ENCODE results near the gene PPFIBP2.

DNA sequence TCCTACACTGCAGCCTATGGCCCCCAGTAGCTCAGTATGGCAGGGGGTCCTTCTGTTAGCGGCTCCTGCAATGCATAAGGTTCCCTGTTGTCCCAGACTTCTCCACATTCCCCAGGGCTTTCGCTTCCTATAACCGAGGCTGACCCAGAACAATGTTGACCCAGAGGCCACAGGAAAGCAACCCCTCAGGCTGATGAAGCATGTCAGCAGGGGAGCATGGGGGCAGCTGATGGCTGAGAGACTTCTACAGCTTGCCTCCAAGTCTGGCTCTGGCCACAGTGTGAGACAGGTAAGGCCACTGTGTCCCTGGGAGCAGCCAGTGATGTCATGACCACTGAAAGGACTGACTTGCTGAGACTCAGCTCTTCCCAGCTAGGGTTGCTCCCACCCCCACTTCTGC, 12.5 kb upstream of the PPFIBP2 start:
- TF ChIP-seq, protein P1, sequence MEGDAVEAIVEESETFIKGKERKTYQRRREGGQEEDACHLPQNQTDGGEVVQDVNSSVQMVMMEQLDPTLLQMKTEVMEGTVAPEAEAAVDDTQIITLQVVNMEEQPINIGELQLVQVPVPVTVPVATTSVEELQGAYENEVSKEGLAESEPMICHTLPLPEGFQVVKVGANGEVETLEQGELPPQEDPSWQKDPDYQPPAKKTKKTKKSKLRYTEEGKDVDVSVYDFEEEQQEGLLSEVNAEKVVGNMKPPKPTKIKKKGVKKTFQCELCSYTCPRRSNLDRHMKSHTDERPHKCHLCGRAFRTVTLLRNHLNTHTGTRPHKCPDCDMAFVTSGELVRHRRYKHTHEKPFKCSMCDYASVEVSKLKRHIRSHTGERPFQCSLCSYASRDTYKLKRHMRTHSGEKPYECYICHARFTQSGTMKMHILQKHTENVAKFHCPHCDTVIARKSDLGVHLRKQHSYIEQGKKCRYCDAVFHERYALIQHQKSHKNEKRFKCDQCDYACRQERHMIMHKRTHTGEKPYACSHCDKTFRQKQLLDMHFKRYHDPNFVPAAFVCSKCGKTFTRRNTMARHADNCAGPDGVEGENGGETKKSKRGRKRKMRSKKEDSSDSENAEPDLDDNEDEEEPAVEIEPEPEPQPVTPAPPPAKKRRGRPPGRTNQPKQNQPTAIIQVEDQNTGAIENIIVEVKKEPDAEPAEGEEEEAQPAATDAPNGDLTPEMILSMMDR (IDR thresholded peaks at IDR 0.05): no peak
- no peak for TF ChIP-seq EZH2 (IDR thresholded peaks at IDR 0.05; ENCODE audit: borderline replicate concordance, insufficient read depth, low read depth, low read length, poor library complexity, severe bottlenecking)

Data from B cell (primary cell).